ENCODE measurements around the gene GALNT18. TPM values are rescaled to one million over a fixed set of nuclear protein-coding genes. Genes with fewer than 3 reads are reported as not detected.

The GALNT18 gene
- total RNA-seq, 3 donors from 2014 or later = 14.7 to 25.9 (median 16.4) TPM

GRCh38 chr11:11334607-11335006 lies 287.2 kb downstream of the GALNT18 start:
- TF ChIP-seq POLR2AphosphoS5 (IDR thresholded peaks at IDR 0.05) = no peak
- no peak for TF ChIP-seq POLR2A (IDR thresholded peaks at IDR 0.05)
- TF ChIP-seq CTCF (IDR thresholded peaks at IDR 0.05) = no peak
- H3K27me3 ChIP-seq = no peaks in the 10 kb centered on the region
- no peak for DNase-seq (ENCODE audit: low spot score in 2 of 2)
- no peaks in the 10 kb centered on the region for H3K9me3 ChIP-seq
- intact Hi-C loops (cut with DNase I; ENCODE audit: low total_unique reads) = no loop called here
- H3K4me1 ChIP-seq = no peaks in the 10 kb centered on the region
- no peak overlapping the region for H3K27ac ChIP-seq
- H3K4me3 ChIP-seq = no peak overlapping the region
- H3K36me3 ChIP-seq = no peaks in the 10 kb centered on the region

- TF ChIP-seq CTCF (IDR thresholded peaks at IDR 0.05) (no peak), POLR2AphosphoS5 (IDR thresholded peaks at IDR 0.05) (no peak), POLR2A (IDR thresholded peaks at IDR 0.05) (no peak)
- no peaks in the 10 kb centered on the region for H3K36me3 ChIP-seq
Measured at GRCh38 chr11:11332141-11332710, 289.6 kb downstream of the GALNT18 start.

GRCh38 chr11:11329062-11329806 lies 292.6 kb downstream of the GALNT18 start:
- intact Hi-C loops (cut with DNase I; ENCODE audit: low total_unique reads) = no loop called here
- Histone ChIP-seq H3K27me3 (no peaks in the 10 kb centered on the region), H3K4me1 (no peaks in the 10 kb centered on the region), H3K27ac (no peak overlapping the region), H3K4me3 (no peak overlapping the region), H3K9me3 (no peaks in the 10 kb centered on the region), H3K36me3 (no peaks in the 10 kb centered on the region)
- no peak for DNase-seq (ENCODE audit: low spot score in 2 of 2)
- TF ChIP-seq POLR2A (IDR thresholded peaks at IDR 0.05) (no peak), CTCF (IDR thresholded peaks at IDR 0.05) (no peak), POLR2AphosphoS5 (IDR thresholded peaks at IDR 0.05) (no peak)

More at GRCh38 chr11:11332141-11332710, 289.6 kb downstream of the GALNT18 start:
- intact Hi-C loops (cut with DNase I; ENCODE audit: low total_unique reads) = no loop called here
- Histone ChIP-seq H3K4me3 (no peak overlapping the region), H3K27ac (no peak overlapping the region), H3K4me1 (no peaks in the 10 kb centered on the region), H3K27me3 (no peaks in the 10 kb centered on the region), H3K9me3 (no peaks in the 10 kb centered on the region)
- no peak for DNase-seq (ENCODE audit: low spot score in 2 of 2)

GRCh38 chr11:11324090-11324489 lies 297.7 kb downstream of the GALNT18 start:
- Histone ChIP-seq H3K9me3 (peaks cover 0 to 11% of the 10 kb centered on the region in 2 donors), H3K36me3 (no peaks in the 10 kb centered on the region), H3K4me3 (no peak overlapping the region), H3K27me3 (no peaks in the 10 kb centered on the region), H3K27ac (no peak overlapping the region), H3K4me1 (no peaks in the 10 kb centered on the region)
- TF ChIP-seq CTCF (IDR thresholded peaks at IDR 0.05) (no peak), POLR2A (IDR thresholded peaks at IDR 0.05) (no peak), POLR2AphosphoS5 (IDR thresholded peaks at IDR 0.05) (no peak)
- DNase-seq (ENCODE audit: low spot score in 2 of 2) = no peak
- intact Hi-C loops (cut with DNase I; ENCODE audit: low total_unique reads) = no loop called here

GRCh38 chr11:11322101-11322500 lies 299.7 kb downstream of the GALNT18 start:
- no peaks in the 10 kb centered on the region for H3K4me1 ChIP-seq
- H3K9me3 ChIP-seq = peaks cover 0 to 11% of the 10 kb centered on the region in 2 donors
- no peak overlapping the region for H3K27ac ChIP-seq
- no peak overlapping the region for H3K4me3 ChIP-seq
- TF ChIP-seq POLR2A (IDR thresholded peaks at IDR 0.05) = no peak
- no peak for TF ChIP-seq POLR2AphosphoS5 (IDR thresholded peaks at IDR 0.05)
- TF ChIP-seq CTCF (IDR thresholded peaks at IDR 0.05) = no peak
- H3K36me3 ChIP-seq = no peaks in the 10 kb centered on the region
- no peak for DNase-seq (ENCODE audit: low spot score in 2 of 2)
- intact Hi-C loops (cut with DNase I; ENCODE audit: low total_unique reads) = no loop called here
- H3K27me3 ChIP-seq = no peaks in the 10 kb centered on the region

All from breast epithelium (tissue), 4 donors.